Measurements from ENCODE around the gene PAPOLA.
A peak's percentile ranks its signal among the peaks of the same experiment; 100 is the strongest.

PAPOLA gene

GRCh38 chr14:96565811-96566210 lies 63.6 kb downstream of the PAPOLA start:
- TF ChIP-seq TEAD4 (IDR thresholded peaks at IDR 0.05): no peak
- TF ChIP-seq NFIC (IDR thresholded peaks at IDR 0.05): no peak
- TF ChIP-seq, protein P1, sequence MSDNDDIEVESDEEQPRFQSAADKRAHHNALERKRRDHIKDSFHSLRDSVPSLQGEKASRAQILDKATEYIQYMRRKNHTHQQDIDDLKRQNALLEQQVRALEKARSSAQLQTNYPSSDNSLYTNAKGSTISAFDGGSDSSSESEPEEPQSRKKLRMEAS (IDR thresholded peaks at IDR 0.05): no peak
- TF ChIP-seq EP300 (IDR thresholded peaks at IDR 0.05; ENCODE audit: borderline replicate concordance): no peak
- no peak for TF ChIP-seq RAD21 (IDR thresholded peaks at IDR 0.05; ENCODE audit: low read depth)
- no peak for TF ChIP-seq CREB1 (IDR thresholded peaks at IDR 0.05; ENCODE audit: low read depth)
- no peak for TF ChIP-seq YY1 (IDR thresholded peaks at IDR 0.05; ENCODE audit: low read depth)
- TF ChIP-seq TAF1 (IDR thresholded peaks at IDR 0.05; ENCODE audit: low read depth): no peak
- no peak for TF ChIP-seq FOXM1 (IDR thresholded peaks at IDR 0.05; ENCODE audit: borderline replicate concordance, low read depth)
- TF ChIP-seq CEBPB (IDR thresholded peaks at IDR 0.05): no peak
- TF ChIP-seq, protein P2, sequence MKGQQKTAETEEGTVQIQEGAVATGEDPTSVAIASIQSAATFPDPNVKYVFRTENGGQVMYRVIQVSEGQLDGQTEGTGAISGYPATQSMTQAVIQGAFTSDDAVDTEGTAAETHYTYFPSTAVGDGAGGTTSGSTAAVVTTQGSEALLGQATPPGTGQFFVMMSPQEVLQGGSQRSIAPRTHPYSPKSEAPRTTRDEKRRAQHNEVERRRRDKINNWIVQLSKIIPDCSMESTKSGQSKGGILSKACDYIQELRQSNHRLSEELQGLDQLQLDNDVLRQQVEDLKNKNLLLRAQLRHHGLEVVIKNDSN (IDR thresholded peaks at IDR 0.05): no peak

GRCh38 chr14:96567289-96567899 lies 65.2 kb downstream of the PAPOLA start:
- TF ChIP-seq RAD21 (IDR thresholded peaks at IDR 0.05; ENCODE audit: low read depth): peak; percentile 39
- TF ChIP-seq, protein P1 (IDR thresholded peaks at IDR 0.05): no peak

DNA sequence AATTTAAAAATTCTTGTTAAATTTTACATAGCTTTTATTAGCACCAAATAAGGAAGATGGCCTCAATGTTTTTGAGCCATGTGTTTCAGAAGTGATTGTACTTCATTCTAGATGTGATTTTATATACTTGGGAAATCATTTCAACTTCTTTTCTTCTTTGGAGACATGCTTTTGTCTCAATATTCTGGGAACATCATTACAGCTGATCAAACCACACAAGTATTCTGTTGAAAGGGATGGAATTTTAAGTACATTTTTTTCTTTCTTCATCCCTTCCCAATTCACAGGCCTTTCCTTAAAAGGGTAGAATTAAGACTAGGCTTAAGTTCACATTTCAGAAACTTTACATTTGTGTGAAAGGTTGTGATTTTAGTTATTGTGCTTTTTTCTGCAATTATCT lies 66.4 kb downstream of the PAPOLA start:
- TF ChIP-seq NFIC (IDR thresholded peaks at IDR 0.05) (no peak), REST (IDR thresholded peaks at IDR 0.05; ENCODE audit: low read depth) (no peak), RAD21 (IDR thresholded peaks at IDR 0.05; ENCODE audit: low read depth) (no peak), EGR1 (IDR thresholded peaks at IDR 0.05) (no peak), TAF1 (IDR thresholded peaks at IDR 0.05; ENCODE audit: low read depth) (no peak), FOXM1 (IDR thresholded peaks at IDR 0.05; ENCODE audit: borderline replicate concordance, low read depth) (no peak), YY1 (IDR thresholded peaks at IDR 0.05; ENCODE audit: low read depth) (no peak), CREB1 (IDR thresholded peaks at IDR 0.05; ENCODE audit: low read depth) (no peak), TEAD4 (IDR thresholded peaks at IDR 0.05) (no peak), TCF12 (IDR thresholded peaks at IDR 0.05; ENCODE audit: low read depth) (no peak), ZBTB7A (IDR thresholded peaks at IDR 0.05; ENCODE audit: low read depth) (no peak), CEBPB (IDR thresholded peaks at IDR 0.05) (no peak), EP300 (IDR thresholded peaks at IDR 0.05; ENCODE audit: borderline replicate concordance) (no peak)
- TF ChIP-seq, protein P2 (IDR thresholded peaks at IDR 0.05): no peak
- TF ChIP-seq, protein P1 (IDR thresholded peaks at IDR 0.05): no peak

DNA sequence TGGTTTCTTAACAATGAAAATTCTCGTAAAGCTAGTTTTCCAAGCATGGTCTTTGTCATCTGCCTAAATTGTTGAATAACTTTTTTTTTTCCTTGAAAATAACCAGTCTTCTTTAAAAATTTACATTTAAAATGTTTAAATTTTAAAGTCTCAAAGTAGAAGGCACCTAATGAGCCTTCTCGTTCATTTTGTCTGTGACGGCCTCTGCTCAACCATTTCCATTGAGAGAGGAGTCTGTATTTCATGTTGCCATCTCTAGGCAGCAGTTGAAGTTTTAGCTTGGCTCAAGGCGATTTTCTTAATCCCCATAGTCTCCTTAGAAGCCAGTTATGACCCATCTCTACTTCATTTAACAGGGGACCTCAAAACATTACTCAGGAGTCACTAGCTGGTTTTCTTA lies 69.1 kb downstream of the PAPOLA start:
- no peak for TF ChIP-seq YY1 (IDR thresholded peaks at IDR 0.05; ENCODE audit: low read depth)
- TF ChIP-seq ZBTB7A (IDR thresholded peaks at IDR 0.05; ENCODE audit: low read depth): no peak
- no peak for TF ChIP-seq RAD21 (IDR thresholded peaks at IDR 0.05; ENCODE audit: low read depth)
- no peak for TF ChIP-seq NFIC (IDR thresholded peaks at IDR 0.05)
- TF ChIP-seq TAF1 (IDR thresholded peaks at IDR 0.05; ENCODE audit: low read depth): no peak
- TF ChIP-seq CREB1 (IDR thresholded peaks at IDR 0.05; ENCODE audit: low read depth): no peak
- no peak for TF ChIP-seq EGR1 (IDR thresholded peaks at IDR 0.05)
- TF ChIP-seq FOXM1 (IDR thresholded peaks at IDR 0.05; ENCODE audit: borderline replicate concordance, low read depth): no peak
- no peak for TF ChIP-seq TEAD4 (IDR thresholded peaks at IDR 0.05)
- no peak for TF ChIP-seq EP300 (IDR thresholded peaks at IDR 0.05; ENCODE audit: borderline replicate concordance)
- TF ChIP-seq, protein P2 (IDR thresholded peaks at IDR 0.05): no peak
- no peak for TF ChIP-seq TCF12 (IDR thresholded peaks at IDR 0.05; ENCODE audit: low read depth)
- no peak for TF ChIP-seq REST (IDR thresholded peaks at IDR 0.05; ENCODE audit: low read depth)
- TF ChIP-seq CEBPB (IDR thresholded peaks at IDR 0.05): no peak

DNA sequence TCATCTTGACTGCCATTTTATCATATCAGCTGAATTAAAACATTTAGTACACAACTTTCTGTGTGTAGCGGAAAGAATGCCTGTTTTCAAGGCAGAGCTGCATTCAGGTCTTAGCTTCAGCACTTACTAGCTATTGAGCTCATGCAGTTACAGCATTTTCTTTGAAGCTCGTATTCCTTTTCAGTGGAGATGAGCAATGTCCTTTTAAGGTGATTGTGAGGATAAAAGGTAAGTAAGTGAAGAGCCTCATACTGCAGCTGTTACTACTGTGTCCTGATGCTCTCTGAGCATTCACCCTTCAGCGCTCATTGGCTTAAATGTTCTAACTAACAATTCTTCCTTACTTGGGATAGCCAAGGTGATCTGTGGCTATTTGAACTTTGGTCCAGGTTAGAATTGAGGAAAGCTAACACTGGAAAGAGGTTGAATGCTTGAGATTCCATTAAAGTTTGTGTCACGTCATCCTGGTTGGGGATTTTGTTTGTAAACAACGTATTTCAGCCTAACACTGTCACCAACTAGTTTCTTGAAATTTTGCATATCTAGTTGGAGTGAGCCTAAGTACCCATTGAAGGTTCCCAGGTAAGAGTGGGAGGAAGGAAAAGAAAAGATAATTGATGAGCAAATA lies 71.4 kb downstream of the PAPOLA start:
- no peak for TF ChIP-seq CREB1 (IDR thresholded peaks at IDR 0.05; ENCODE audit: low read depth)
- TF ChIP-seq NFIC (IDR thresholded peaks at IDR 0.05): no peak
- TF ChIP-seq CEBPB (IDR thresholded peaks at IDR 0.05): no peak
- TF ChIP-seq TAF1 (IDR thresholded peaks at IDR 0.05; ENCODE audit: low read depth): no peak
- no peak for TF ChIP-seq REST (IDR thresholded peaks at IDR 0.05; ENCODE audit: low read depth)
- TF ChIP-seq EP300 (IDR thresholded peaks at IDR 0.05; ENCODE audit: borderline replicate concordance): no peak
- no peak for TF ChIP-seq TEAD4 (IDR thresholded peaks at IDR 0.05)
- TF ChIP-seq, protein P2 (IDR thresholded peaks at IDR 0.05): no peak
- TF ChIP-seq RAD21 (IDR thresholded peaks at IDR 0.05; ENCODE audit: low read depth): no peak
- no peak for TF ChIP-seq TCF12 (IDR thresholded peaks at IDR 0.05; ENCODE audit: low read depth)
- TF ChIP-seq ZBTB7A (IDR thresholded peaks at IDR 0.05; ENCODE audit: low read depth): no peak
